Jurkat, Clone E6-1 (cell line): Measurements from ENCODE around the gene SIRT7. TPM values are rescaled to one million over a fixed set of nuclear protein-coding genes. Genes with fewer than 3 reads are reported as not detected.

Experiments
- DNase-seq: peaks from one replicate; pipeline ENCODE4 v3.0.0-alpha.2; 2011; ENCODE audit warnings: low read depth, low spot score
- H3K4me3 ChIP-seq: 2 replicates; pipeline ENCODE4 v1.5.1; 2011; ENCODE audit warnings: mild to moderate bottlenecking, low read length, control low read depth, moderate library complexity
- polyA plus RNA-seq: library from polyadenylated mRNA; unstranded; fragments of >200 nt; gene quantifications from one replicate; pipeline ENCODE4 v1.2.1, GENCODE V29; 2012; ENCODE audit warnings: missing spikeins; ENCODE audit not compliant: insufficient read length, insufficient read depth

Gene SIRT7, protein sequence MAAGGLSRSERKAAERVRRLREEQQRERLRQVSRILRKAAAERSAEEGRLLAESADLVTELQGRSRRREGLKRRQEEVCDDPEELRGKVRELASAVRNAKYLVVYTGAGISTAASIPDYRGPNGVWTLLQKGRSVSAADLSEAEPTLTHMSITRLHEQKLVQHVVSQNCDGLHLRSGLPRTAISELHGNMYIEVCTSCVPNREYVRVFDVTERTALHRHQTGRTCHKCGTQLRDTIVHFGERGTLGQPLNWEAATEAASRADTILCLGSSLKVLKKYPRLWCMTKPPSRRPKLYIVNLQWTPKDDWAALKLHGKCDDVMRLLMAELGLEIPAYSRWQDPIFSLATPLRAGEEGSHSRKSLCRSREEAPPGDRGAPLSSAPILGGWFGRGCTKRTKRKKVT
- 32.6 TPM for polyA plus RNA-seq

DNA sequence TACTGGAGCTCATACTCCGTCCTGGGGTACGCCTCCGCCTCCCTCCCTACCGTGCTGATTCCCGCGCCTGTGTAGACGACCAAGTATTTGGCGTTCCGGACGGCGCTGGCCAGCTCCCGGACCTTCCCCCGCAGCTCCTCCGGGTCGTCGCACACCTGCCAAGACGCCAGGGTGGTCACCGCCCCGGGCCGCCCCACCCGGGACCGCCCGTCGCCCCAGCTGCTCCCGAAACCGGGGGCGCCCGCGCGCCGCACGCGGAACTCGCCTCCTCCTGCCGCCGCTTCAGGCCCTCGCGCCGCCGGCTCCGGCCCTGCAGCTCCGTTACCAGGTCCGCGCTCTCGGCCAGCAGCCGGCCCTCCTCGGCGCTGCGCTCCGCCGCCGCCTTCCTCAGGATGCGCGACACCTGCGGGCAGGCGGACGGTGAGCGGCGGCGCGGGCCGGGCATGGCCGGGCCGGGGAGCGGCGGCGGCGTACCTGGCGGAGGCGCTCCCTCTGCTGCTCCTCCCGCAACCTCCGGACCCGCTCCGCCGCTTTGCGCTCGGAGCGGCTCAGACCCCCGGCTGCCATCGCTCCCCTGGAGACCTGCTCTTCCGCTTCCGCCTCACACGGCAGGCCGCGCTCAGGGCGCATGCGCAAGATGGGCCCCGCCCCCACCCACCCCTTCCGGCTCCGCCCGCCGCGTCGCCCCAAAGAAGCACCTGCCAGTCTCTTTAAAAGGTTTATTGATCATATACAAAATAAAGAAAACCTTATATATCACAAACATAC is at the start of gene SIRT7:
Gene SIRT7, minus strand, starts transcription at position 612 of the 768 bp plus-strand sequence. Its CDS starts 45 bp downstream, at position 567.
- DNase-seq: peak; percentile 65
- peak within 1 kb of the TSS; percentile 76 for H3K4me3 ChIP-seq

DNA sequence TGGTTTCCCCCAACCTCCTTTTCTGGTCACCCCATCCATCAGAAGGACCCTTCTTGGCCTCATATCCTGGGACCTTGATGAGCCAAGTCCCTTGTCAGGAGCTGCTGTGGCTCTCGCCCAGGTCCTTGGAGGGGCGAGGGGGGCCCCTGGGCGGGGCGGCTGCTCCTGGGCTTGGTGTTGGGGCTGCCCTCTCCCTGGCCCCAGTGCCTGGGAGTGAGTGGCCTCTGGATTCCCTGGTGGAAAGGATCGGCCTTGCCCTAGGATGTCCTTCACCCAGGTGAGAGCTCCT is 49.2 kb upstream of the SIRT7 start:
- H3K4me3 ChIP-seq: no peak overlapping the region
- DNase-seq: no peak

DNA sequence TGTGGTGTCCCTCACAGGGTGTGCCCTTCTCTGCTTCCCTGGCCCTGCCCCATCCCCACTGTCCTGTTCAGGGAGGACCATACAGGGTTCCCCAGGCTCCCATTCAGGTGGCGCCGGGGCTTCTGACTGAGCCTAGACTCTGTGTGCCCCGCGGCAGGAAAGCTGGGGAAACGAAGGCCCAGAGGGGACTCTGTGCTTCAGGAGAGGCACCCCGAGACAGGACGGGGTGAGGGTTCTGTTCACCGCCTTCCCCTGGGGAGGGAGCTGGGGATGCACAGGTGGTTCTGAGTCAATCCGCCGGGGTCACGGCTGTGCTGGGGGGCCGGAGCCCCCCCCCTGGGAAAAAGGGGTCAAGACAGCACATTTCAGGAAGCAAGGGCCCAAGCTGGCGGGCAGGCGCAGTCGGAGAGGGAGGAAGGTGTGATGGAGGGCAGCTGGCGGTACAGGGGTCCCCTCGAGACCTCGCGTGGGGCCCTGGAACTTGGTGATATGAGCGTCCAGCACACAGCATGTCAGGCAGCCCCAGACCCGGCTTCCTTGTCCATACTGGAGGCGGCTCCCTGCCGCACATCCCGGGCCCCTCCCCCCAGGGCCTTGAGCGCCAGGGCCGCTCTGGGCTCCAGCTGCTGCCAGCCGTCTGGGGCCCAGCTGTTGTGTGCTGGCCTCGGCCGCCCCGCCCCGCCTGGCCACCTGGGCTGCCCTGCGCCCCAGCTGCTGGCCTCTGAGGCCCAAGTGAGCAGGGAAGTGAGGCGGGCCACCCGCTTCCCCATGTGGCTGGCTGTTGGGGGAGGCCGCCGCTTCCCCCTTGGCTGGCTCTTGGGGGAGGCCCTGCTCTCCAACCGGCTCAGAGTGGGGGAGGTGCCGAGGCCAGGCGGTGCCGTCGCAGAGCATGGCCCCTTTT is 48.6 kb upstream of the SIRT7 start:
- DNase-seq: no peak

GRCh38 chr17:81964081-81964849 is 46.3 kb upstream of the SIRT7 start:
- H3K4me3 ChIP-seq: no peak overlapping the region
- DNase-seq: no peak

More for the DNA sequence above, 48.6 kb upstream of the SIRT7 start:
- H3K4me3 ChIP-seq: no peak overlapping the region

GRCh38 chr17:81962499-81963441 is 44.8 kb upstream of the SIRT7 start:
- no peak overlapping the region for H3K4me3 ChIP-seq
- no peak for DNase-seq

- DNase-seq: no peak
- no peak overlapping the region for H3K4me3 ChIP-seq
Observed at GRCh38 chr17:81961521-81962498, 43.8 kb upstream of the SIRT7 start.

GRCh38 chr17:81961087-81961511 is 43.1 kb upstream of the SIRT7 start, which contains the start of gene NOTUM:
Gene NOTUM (minus strand): TSS chr17:81961187. CDS start chr17:81960909, 278 bp downstream.
- DNase-seq: no peak
- H3K4me3 ChIP-seq: no peak within 1 kb of the TSS

DNA sequence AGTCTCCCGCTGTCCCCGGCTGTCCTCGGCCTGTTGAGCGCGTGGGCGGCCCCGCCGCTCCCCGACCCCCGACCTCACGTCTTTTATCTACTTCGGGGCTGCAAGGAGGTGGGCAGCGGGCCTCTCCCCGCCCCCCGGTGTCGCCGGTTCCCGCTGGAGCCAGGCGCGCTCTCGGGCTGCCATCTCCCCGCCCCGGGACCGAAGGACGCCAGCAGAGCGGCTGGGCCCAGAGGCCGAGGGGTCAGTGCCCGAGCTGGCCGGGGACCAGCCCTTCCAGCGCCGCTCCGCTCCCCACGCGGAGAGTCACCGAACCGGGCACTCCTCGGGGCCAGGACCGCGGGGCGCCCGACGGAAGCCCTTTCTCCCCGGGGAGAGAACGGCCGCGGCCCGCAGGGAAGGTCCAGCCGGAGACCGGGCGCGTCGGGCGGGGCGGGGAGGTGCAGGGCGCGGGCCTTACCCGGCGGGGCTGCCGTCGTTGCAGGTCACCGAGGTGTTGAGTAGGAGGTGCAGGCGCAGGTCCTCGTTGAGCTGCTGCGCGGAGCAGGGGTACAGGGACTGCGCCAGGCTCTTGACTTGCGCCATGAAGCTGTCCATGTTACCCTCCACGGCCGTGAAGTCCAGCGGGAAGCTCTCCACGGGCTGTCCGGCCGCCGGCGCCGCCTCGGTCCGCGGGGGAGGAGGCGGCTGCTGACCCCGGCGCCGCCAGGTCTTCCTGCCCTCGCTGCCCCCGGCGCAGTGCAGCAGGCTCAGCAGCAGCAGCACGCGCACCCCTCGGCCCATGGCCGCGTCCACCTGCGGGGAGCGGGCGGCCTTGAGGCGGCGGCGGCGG is 42.4 kb upstream of the SIRT7 start:
- no peak for DNase-seq
- no peak overlapping the region for H3K4me3 ChIP-seq

GRCh38 chr17:81959362-81960129 is 41.6 kb upstream of the SIRT7 start:
- no peak for DNase-seq
- peak overlapping the region; percentile 33 for H3K4me3 ChIP-seq

DNA sequence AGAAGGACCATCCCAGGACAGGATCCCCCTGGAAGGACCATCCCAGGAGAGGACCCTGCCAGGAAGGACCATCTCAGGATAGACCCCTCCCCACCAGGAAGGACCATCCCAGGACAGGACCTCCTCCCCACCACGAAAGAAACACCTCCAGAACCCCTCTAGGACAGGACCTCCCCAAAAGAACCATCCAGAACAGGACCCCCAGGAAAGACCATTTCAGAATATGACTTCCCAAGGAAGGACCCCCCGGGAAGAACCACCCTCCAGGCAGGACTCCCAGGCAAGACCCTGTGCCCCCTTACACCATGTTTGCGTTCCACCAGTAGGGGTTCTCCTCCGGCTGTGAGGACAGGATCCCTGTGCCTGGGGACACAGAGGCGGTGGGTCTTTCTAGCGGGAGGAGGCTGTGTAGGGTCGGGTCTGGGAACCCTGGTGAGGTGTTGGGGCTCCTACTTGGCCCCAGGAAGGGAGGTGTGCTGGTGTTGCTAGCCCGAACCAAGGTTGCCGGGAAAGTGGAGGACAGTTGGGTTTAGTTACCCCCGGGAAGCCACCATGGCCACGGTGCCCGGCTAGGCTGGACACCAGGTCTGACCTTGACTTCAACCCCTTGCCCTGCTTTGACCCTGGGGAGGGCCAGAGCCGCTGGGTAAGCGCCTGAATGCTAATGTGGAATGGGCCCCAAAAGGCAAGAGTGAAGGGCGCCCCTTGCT is 40.8 kb upstream of the SIRT7 start:
- DNase-seq: no peak
- peak overlapping the region; percentile 33 for H3K4me3 ChIP-seq

- no peak overlapping the region for H3K4me3 ChIP-seq
- DNase-seq: no peak
Observed at GRCh38 chr17:81957691-81958432, 39.9 kb upstream of the SIRT7 start.

DNA sequence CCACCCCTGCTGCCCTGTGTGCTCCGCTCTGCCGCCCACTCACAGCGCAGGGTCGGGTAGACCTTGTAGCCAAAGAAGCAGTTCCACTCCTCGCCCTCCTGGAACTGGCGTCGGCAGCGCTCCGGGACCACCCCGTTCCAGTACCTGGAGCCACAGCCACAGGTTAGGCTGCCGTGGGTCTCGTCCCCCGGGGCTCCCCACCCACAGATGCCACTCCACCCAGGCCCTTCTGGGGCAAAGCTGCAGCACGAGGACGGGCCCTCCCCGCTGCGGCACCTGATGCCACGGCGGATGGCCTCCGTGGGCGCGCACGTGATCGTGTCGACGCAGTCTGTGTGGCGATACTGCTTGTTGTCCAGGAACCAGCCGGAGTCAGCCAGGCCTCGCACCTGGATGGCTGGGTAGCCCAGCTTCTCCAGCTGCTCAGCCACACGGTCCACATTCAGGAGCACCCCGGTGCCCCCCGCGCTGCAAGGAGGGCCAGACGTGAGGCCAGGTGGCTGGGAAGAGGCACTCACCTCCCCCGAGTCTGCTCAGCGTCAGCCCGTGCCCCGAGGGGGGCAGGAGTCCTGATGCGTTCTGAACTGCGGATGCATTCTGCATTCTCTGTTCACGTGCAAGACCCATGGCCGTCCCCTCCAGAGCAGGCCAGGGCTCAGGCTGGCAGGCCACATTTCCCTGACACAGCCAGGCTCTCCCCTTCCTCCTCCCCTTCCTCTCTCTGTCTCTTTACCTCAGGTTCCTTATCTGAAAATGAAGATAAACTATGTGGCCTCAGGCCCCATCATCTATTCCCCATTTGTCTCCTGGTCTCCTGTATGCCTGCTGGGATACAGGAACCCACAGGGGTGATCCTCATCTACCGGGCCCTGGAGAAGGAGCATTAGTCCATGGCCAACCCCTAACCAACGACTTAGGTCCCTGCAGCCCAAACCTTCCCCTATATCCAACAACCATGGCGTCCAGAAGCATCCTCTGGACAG is 38.9 kb upstream of the SIRT7 start:
- no peak overlapping the region for H3K4me3 ChIP-seq
- no peak for DNase-seq
